ENCODE results near the gene EIF5A.

Gene EIF5A

GRCh38 chr17:7306911-7307685 lies at the start of gene EIF5A:
TSS of gene EIF5A (plus strand) at chr17:7307628. CDS start at chr17:7309636, 2,008 bp downstream.
- peak; percentile 100 for DNase-seq

GRCh38 chr17:7258731-7259554 lies 48.5 kb upstream of the EIF5A start:
- no peak for DNase-seq

- no peak for DNase-seq
Observed at GRCh38 chr17:7259555-7259889, 47.9 kb upstream of the EIF5A start.

- DNase-seq, result no peak
Observed at GRCh38 chr17:7260151-7260550, 47.3 kb upstream of the EIF5A start.

GRCh38 chr17:7260651-7261378 lies 46.6 kb upstream of the EIF5A start:
- DNase-seq, result peak in 1 of 2 experiments; percentile 45

- peak; percentile 35 to 54 for DNase-seq
Observed at GRCh38 chr17:7261379-7262191, 45.8 kb upstream of the EIF5A start.

- DNase-seq, result no peak
Observed at GRCh38 chr17:7262192-7262934, 45.1 kb upstream of the EIF5A start, which contains the start of gene CLDN7. TSS of gene CLDN7 (minus strand) at chr17:7262478. CDS start at chr17:7262043, 435 bp downstream.

- DNase-seq, result no peak
Observed at GRCh38 chr17:7262935-7263800, 44.3 kb upstream of the EIF5A start.

GRCh38 chr17:7263801-7264078 lies 43.7 kb upstream of the EIF5A start:
- no peak for DNase-seq

- DNase-seq, result no peak
Observed at GRCh38 chr17:7266784-7267183, 40.6 kb upstream of the EIF5A start.

- DNase-seq, result no peak
Observed at GRCh38 chr17:7279448-7279847, 28.0 kb upstream of the EIF5A start.

- DNase-seq, result peak; percentile 81 to 82
Observed at GRCh38 chr17:7280519-7281073, 26.8 kb upstream of the EIF5A start.

- DNase-seq, result peak; percentile 88 to 89
Observed at GRCh38 chr17:7281074-7281952, 26.1 kb upstream of the EIF5A start, which contains the start of gene SLC2A4. TSS of gene SLC2A4 (plus strand) at chr17:7281718. CDS start at chr17:7281935, 217 bp downstream.

- no peak for DNase-seq
Observed at GRCh38 chr17:7281953-7282751, 25.3 kb upstream of the EIF5A start.

GRCh38 chr17:7282752-7283321 lies 24.6 kb upstream of the EIF5A start:
- DNase-seq, result no peak

- no peak for DNase-seq
Observed at GRCh38 chr17:7283471-7284216, 23.8 kb upstream of the EIF5A start.

- no peak for DNase-seq
Observed at GRCh38 chr17:7284911-7285310, 22.5 kb upstream of the EIF5A start.

All from stimulated activated CD4-positive, alpha-beta T cell treated with anti-CD3 and anti-CD28 coated beads, Interleukin-4, amount 100 ng/mL, for 4 hours (primary cell).